Measurements from ENCODE around the gene PSTK.

- TF ChIP-seq ZNF121 (CRISPR knock-in tag; conservative IDR thresholded peaks at IDR 0.05), result no peak
- no peak for TF ChIP-seq IRF2 (CRISPR knock-in tag; IDR thresholded peaks at IDR 0.05)
- TF ChIP-seq ARID3B (CRISPR knock-in tag; IDR thresholded peaks at IDR 0.05; ENCODE audit: borderline replicate concordance), result no peak
- no peak for TF ChIP-seq MAZ (CRISPR knock-in tag; conservative IDR thresholded peaks at IDR 0.05 in 1 of 2, IDR thresholded peaks at IDR 0.05 in 1 of 2)
- TF ChIP-seq, protein P1, sequence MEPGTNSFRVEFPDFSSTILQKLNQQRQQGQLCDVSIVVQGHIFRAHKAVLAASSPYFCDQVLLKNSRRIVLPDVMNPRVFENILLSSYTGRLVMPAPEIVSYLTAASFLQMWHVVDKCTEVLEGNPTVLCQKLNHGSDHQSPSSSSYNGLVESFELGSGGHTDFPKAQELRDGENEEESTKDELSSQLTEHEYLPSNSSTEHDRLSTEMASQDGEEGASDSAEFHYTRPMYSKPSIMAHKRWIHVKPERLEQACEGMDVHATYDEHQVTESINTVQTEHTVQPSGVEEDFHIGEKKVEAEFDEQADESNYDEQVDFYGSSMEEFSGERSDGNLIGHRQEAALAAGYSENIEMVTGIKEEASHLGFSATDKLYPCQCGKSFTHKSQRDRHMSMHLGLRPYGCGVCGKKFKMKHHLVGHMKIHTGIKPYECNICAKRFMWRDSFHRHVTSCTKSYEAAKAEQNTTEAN (CRISPR knock-in tag; IDR thresholded peaks at IDR 0.05), result no peak
- TF ChIP-seq JUNB (CRISPR knock-in tag; conservative IDR thresholded peaks at IDR 0.05), result no peak
- no peak for TF ChIP-seq CREB1 (IDR thresholded peaks at IDR 0.05)
- TF ChIP-seq CREB1 (CRISPR knock-in tag; IDR thresholded peaks at IDR 0.05), result no peak
- no peak for TF ChIP-seq EP300 (IDR thresholded peaks at IDR 0.05; ENCODE audit: low read length)
- TF ChIP-seq RAD21 (CRISPR knock-in tag; conservative IDR thresholded peaks at IDR 0.05 in 1 of 2, IDR thresholded peaks at IDR 0.05 in 1 of 2), result no peak
- TF ChIP-seq CTBP1 (IDR thresholded peaks at IDR 0.05; ENCODE audit: borderline replicate concordance), result no peak
- TF ChIP-seq, protein P2, sequence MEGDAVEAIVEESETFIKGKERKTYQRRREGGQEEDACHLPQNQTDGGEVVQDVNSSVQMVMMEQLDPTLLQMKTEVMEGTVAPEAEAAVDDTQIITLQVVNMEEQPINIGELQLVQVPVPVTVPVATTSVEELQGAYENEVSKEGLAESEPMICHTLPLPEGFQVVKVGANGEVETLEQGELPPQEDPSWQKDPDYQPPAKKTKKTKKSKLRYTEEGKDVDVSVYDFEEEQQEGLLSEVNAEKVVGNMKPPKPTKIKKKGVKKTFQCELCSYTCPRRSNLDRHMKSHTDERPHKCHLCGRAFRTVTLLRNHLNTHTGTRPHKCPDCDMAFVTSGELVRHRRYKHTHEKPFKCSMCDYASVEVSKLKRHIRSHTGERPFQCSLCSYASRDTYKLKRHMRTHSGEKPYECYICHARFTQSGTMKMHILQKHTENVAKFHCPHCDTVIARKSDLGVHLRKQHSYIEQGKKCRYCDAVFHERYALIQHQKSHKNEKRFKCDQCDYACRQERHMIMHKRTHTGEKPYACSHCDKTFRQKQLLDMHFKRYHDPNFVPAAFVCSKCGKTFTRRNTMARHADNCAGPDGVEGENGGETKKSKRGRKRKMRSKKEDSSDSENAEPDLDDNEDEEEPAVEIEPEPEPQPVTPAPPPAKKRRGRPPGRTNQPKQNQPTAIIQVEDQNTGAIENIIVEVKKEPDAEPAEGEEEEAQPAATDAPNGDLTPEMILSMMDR (IDR thresholded peaks at IDR 0.05 in 2 of 3, conservative IDR thresholded peaks at IDR 0.05 in 1 of 3; ENCODE audit: insufficient read depth in 2 of 3, low read depth in 1 of 3, low read length in 3 of 3), result no peak
- no peak for TF ChIP-seq HDAC2 (IDR thresholded peaks at IDR 0.05)
- TF ChIP-seq ARID4B (CRISPR knock-in tag; IDR thresholded peaks at IDR 0.05), result no peak
- TF ChIP-seq, protein P3, sequence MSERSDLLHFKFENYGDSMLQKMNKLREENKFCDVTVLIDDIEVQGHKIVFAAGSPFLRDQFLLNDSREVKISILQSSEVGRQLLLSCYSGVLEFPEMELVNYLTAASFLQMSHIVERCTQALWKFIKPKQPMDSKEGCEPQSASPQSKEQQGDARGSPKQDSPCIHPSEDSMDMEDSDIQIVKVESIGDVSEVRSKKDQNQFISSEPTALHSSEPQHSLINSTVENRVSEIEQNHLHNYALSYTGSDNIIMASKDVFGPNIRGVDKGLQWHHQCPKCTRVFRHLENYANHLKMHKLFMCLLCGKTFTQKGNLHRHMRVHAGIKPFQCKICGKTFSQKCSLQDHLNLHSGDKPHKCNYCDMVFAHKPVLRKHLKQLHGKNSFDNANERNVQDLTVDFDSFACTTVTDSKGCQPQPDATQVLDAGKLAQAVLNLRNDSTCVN (CRISPR knock-in tag; IDR thresholded peaks at IDR 0.05), result no peak
Observed at GRCh38 chr10:122999347-122999746, 19.1 kb downstream of the PSTK start.

Measured in K562 (cell line).